H9 (cell line): ENCODE results near the gene CXCL14. TPM values are rescaled to one million over a fixed set of nuclear protein-coding genes. Genes with fewer than 3 reads are reported as not detected.

Source experiments
- DNase-seq: peaks from one replicate; pipeline ENCODE4 v3.0.0-alpha.2; 2017
- H2AFZ ChIP-seq: one replicate; pipeline ENCODE4 v1.6.1; 2013; ENCODE audit warnings: mild to moderate bottlenecking, low read length, control low read depth, moderate library complexity
- H2AK5ac ChIP-seq: 2 replicates; pipeline ENCODE4 v1.6.1; 2013; ENCODE audit warnings: low read length, control low read depth, mixed read lengths; ENCODE audit not compliant: insufficient read length
- H2BK120ac ChIP-seq: one replicate; pipeline ENCODE4 v1.6.1; 2013; ENCODE audit warnings: low read depth, mild to moderate bottlenecking, low read length, control low read depth, inconsistent platforms; ENCODE audit not compliant: poor library complexity, severe bottlenecking
- H2BK12ac ChIP-seq: 2 replicates; pipeline ENCODE4 v1.6.1; 2013; ENCODE audit warnings: low read length, control low read depth, mixed read lengths, low read depth; ENCODE audit not compliant: insufficient read length
- H2BK15ac ChIP-seq: 2 replicates; pipeline ENCODE4 v1.6.1; 2013; ENCODE audit warnings: low read depth, low read length, control low read depth
- H2BK20ac ChIP-seq: one replicate; pipeline ENCODE4 v1.6.1; 2013; ENCODE audit warnings: low read depth, mild to moderate bottlenecking, low read length, control low read depth, inconsistent platforms; ENCODE audit not compliant: poor library complexity, severe bottlenecking
- H2BK5ac ChIP-seq: 2 replicates; pipeline ENCODE4 v1.6.1; 2013; ENCODE audit warnings: low read length, control low read depth, mixed read lengths; ENCODE audit not compliant: insufficient read length
- H3K14ac ChIP-seq: 2 replicates; pipeline ENCODE4 v1.6.1; 2013; ENCODE audit warnings: low read length, control low read depth; ENCODE audit not compliant: insufficient read depth
- H3K18ac ChIP-seq: 2 replicates; pipeline ENCODE4 v1.6.1; 2013; ENCODE audit warnings: low read depth, mild to moderate bottlenecking, mixed read lengths, low read length, control low read depth; ENCODE audit not compliant: insufficient read length
- H3K23ac ChIP-seq: 2 replicates; pipeline ENCODE4 v1.6.1; 2013; ENCODE audit warnings: low read length, control low read depth, mixed read lengths, low read depth; ENCODE audit not compliant: insufficient read length
- H3K23me2 ChIP-seq: 2 replicates; pipeline ENCODE4 v1.6.1; 2013; ENCODE audit warnings: low read depth, mild to moderate bottlenecking, mixed read lengths, low read length, control low read depth; ENCODE audit not compliant: insufficient read length, poor library complexity, severe bottlenecking
- H3K27ac ChIP-seq: 2 replicates; pipeline ENCODE4 v1.5.1; 2013; ENCODE audit warnings: low read length, control low read depth, mixed read lengths, low read depth; ENCODE audit not compliant: insufficient read length
- H3K27me3 ChIP-seq: 2 replicates; pipeline ENCODE4 v1.6.1; 2013; ENCODE audit warnings: low read length, control low read depth, inconsistent platforms; ENCODE audit not compliant: insufficient read depth
- H3K4ac ChIP-seq: 2 replicates; pipeline ENCODE4 v1.6.1; 2013; ENCODE audit warnings: low read depth, mild to moderate bottlenecking, control low read depth, inconsistent platforms, low read length, moderate library complexity
- H3K4me1 ChIP-seq: 2 replicates; pipeline ENCODE4 v1.6.1; 2013; ENCODE audit warnings: low read length, control low read depth, inconsistent platforms; ENCODE audit not compliant: insufficient read depth
- H3K4me2 ChIP-seq: 2 replicates; pipeline ENCODE4 v1.6.1; 2013; ENCODE audit warnings: low read length, control low read depth, mixed read lengths; ENCODE audit not compliant: insufficient read length, insufficient read depth
- H3K56ac ChIP-seq: 2 replicates; pipeline ENCODE4 v1.6.1; 2013; ENCODE audit warnings: low read depth, mild to moderate bottlenecking, mixed read lengths, low read length, control low read depth; ENCODE audit not compliant: insufficient read length
- H3K79me1 ChIP-seq: 2 replicates; pipeline ENCODE4 v1.6.1; 2013; ENCODE audit warnings: low read depth, mild to moderate bottlenecking, moderate library complexity, low read length, control low read depth, inconsistent platforms; ENCODE audit not compliant: insufficient read depth, poor library complexity, severe bottlenecking
- H3K79me2 ChIP-seq: 2 replicates; pipeline ENCODE4 v1.6.1; 2013; ENCODE audit warnings: low read length, control low read depth, inconsistent platforms; ENCODE audit not compliant: insufficient read depth
- H3K9ac ChIP-seq: 2 replicates; pipeline ENCODE4 v1.6.1; 2013; ENCODE audit warnings: low read length, control low read depth, mixed read lengths; ENCODE audit not compliant: insufficient read length; ENCODE audit errors: extremely low read depth
- H3K9me3 ChIP-seq: one replicate; pipeline ENCODE4 v1.6.1; 2013; ENCODE audit warnings: low read depth, low read length, inconsistent platforms; ENCODE audit not compliant: control insufficient read depth
- H3T11ph ChIP-seq: one replicate; pipeline ENCODE4 v1.6.1; 2013; ENCODE audit warnings: mild to moderate bottlenecking, low read length, control low read depth, inconsistent platforms
- H4K20me1 ChIP-seq: one replicate; pipeline ENCODE4 v1.6.1; 2013; ENCODE audit not compliant: control insufficient read depth, insufficient read length, insufficient read depth
- H4K5ac ChIP-seq: 2 replicates; pipeline ENCODE4 v1.6.1; 2013; ENCODE audit warnings: low read depth, mild to moderate bottlenecking, mixed read lengths, low read length, control low read depth; ENCODE audit not compliant: insufficient read length
- H4K8ac ChIP-seq: replicated peaks from 2 replicates; pipeline ENCODE4 v1.6.1; 2013; ENCODE audit warnings: low read length, control low read depth, mixed read lengths, low read depth; ENCODE audit not compliant: insufficient read length
- H4K91ac ChIP-seq: 2 replicates; pipeline ENCODE4 v1.6.1; 2013; ENCODE audit warnings: low read depth, mild to moderate bottlenecking, moderate library complexity, mixed read lengths, low read length, control low read depth; ENCODE audit not compliant: insufficient read length
- H3K27ac Mint-ChIP-seq, 3 experiments: 2 replicates in 2 of 3; 3 replicates in 1 of 3; pipeline ENCODE4 v1.8.0; 2020 to 2021; ENCODE audit warnings: mixed read lengths in 3 of 3, mild to moderate bottlenecking in 1 of 3, moderate library complexity in 1 of 3
- H3K27me3 Mint-ChIP-seq: 2 replicates; pipeline ENCODE4 v1.8.0; 2021; ENCODE audit warnings: low read depth, mild to moderate bottlenecking, moderate library complexity, mixed read lengths
- H3K36me3 Mint-ChIP-seq, 3 experiments: 2 replicates in 2 of 3; 3 replicates in 1 of 3; pipeline ENCODE4 v1.8.0; 2020 to 2021; ENCODE audit warnings: low read depth in 3 of 3, mixed read lengths in 3 of 3; ENCODE audit not compliant: insufficient read depth in 1 of 3
- H3K4me1 Mint-ChIP-seq, 2 experiments: 2 replicates each; pipeline ENCODE4 v1.8.0; 2020; ENCODE audit warnings: mixed read lengths in 2 of 2
- H3K4me3 Mint-ChIP-seq, 2 experiments: 2 replicates in 1 of 2; 3 replicates in 1 of 2; pipeline ENCODE4 v1.8.0; 2020 to 2021; ENCODE audit warnings: mild to moderate bottlenecking in 2 of 2, mixed read lengths in 2 of 2, moderate library complexity in 1 of 2
- H3K9me3 Mint-ChIP-seq, 2 experiments: 2 replicates in 1 of 2; 3 replicates in 1 of 2; pipeline ENCODE4 v1.8.0; 2020; ENCODE audit warnings: mild to moderate bottlenecking in 2 of 2, mixed read lengths in 2 of 2, moderate library complexity in 1 of 2
- CTCF ChIP-seq: fragments of 200-600 bp; sonication (generic); conservative IDR thresholded peaks from 3 replicates; pipeline ENCODE4 v1.8.0; 2021; ENCODE audit warnings: antibody characterized with exemption, mild to moderate bottlenecking
- WGBS: extraction: QIAGEN DNeasy Blood & Tissue Kit; methylation state at CpG from one replicate; pipeline ENCODE4 v1.1.7; 2013; ENCODE audit warnings: missing lambda C conversion rate, low lambda C conversion rate, mixed read lengths; ENCODE audit not compliant: insufficient read length; ENCODE audit errors: extremely low coverage; 5-methylcytosine and 5-hydroxymethylcytosine counted together
- total RNA-seq: library from RNA; stranded (reverse); gene quantifications from 2 replicates; pipeline ENCODE4 v1.2.1, GENCODE V29; 2021

The CXCL14 gene
- total RNA-seq, 1 experiment from 2014 or later = 1.1 TPM

DNA sequence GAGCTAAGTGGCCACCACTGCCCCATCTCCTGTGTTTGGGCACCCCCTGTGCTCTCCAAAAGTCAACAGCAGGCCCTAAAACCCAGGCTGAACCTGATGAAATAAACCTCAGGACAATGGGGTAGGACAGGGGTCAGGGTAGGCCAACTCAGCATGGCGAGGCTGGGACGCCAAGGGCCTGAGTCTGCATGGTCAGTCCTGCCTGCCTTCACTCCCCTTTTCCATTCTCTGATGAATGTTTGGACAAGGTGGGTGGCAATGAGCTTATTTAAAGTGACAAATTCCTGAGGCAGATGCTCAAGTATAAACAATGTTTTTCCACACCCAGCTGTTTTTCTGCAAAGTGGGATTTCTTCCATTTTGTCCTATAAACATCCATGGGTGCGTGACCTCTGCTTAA is 47.2 kb upstream of the CXCL14 start:
- Mint-ChIP-seq H3K27ac (no peak overlapping the region), H3K4me1 (peaks cover 5 to 10% of the 10 kb centered on the region in 2 experiments; a peak in 2 of 4 replicates), H3K9me3 (peaks cover 0 to 3% of the 10 kb centered on the region in 2 experiments; a peak in 3 of 5 replicates), H3K27me3 (peaks cover 12% of the 10 kb centered on the region), H3K36me3 (peaks cover 0 to 2% (median 0%) of the 10 kb centered on the region in 3 experiments; a peak in 1 of 7 replicates), H3K4me3 (no peak overlapping the region)
- no peak overlapping the region for H3K4me2 ChIP-seq
- H3K18ac ChIP-seq = no peak overlapping the region
- no peak overlapping the region for H3K4ac ChIP-seq
- H3K9me3 ChIP-seq = no peaks in the 10 kb centered on the region
- no peak overlapping the region for H2BK5ac ChIP-seq
- no peak overlapping the region for H3K56ac ChIP-seq
- WGBS = no CpG with 5 or more reads among the region's 3 CpGs
- H3K79me1 ChIP-seq = no peaks in the 10 kb centered on the region
- no peak overlapping the region for H4K91ac ChIP-seq
- H3K23me2 ChIP-seq = no peaks in the 10 kb centered on the region
- no peak overlapping the region for H3T11ph ChIP-seq
- no peaks in the 10 kb centered on the region for H4K20me1 ChIP-seq
- no peaks in the 10 kb centered on the region for H3K4me1 ChIP-seq
- H3K27ac ChIP-seq = no peak overlapping the region
- H2BK20ac ChIP-seq = no peak overlapping the region
- no peaks in the 10 kb centered on the region for H3K27me3 ChIP-seq
- no peak for TF ChIP-seq CTCF
- DNase-seq = no peak
- H2AK5ac ChIP-seq = no peak overlapping the region
- H4K8ac ChIP-seq = no peak overlapping the region
- no peak overlapping the region for H2BK120ac ChIP-seq
- no peak overlapping the region for H4K5ac ChIP-seq
- H2BK12ac ChIP-seq = no peak overlapping the region
- H3K9ac ChIP-seq = no peak overlapping the region
- H2AFZ ChIP-seq = no peak overlapping the region
- H3K23ac ChIP-seq = no peak overlapping the region
- H3K79me2 ChIP-seq = no peaks in the 10 kb centered on the region
- no peak overlapping the region for H2BK15ac ChIP-seq
- no peak overlapping the region for H3K14ac ChIP-seq
